Suprapubic skin (tissue), 4 donors: ENCODE results near the gene LANCL2.

Experiments
- CTCF ChIP-seq, 2 donors: fragments of 200-600 bp in 1 of 2; fragments of 450-650 bp in 1 of 2; sonication (generic) in 1 of 2; IDR thresholded peaks; one replicate each; pipeline ENCODE4 v1.5.1; 2016 to 2019; ENCODE audit warnings: antibody characterized with exemption in 2 of 2, mild to moderate bottlenecking in 1 of 2, moderate library complexity in 1 of 2
- EP300 ChIP-seq: sonication (generic); formaldehyde crosslinking; IDR thresholded peaks from one replicate; pipeline ENCODE4 v1.6.1; 2017; ENCODE audit warnings: antibody characterized with exemption
- POLR2A ChIP-seq, 2 donors: fragments of 450-650 bp; IDR thresholded peaks; one replicate each; pipeline ENCODE4 v1.6.1; 2017; ENCODE audit warnings: antibody characterized with exemption in 2 of 2, mild to moderate bottlenecking in 2 of 2, moderate library complexity in 2 of 2
- POLR2AphosphoS5 ChIP-seq, 3 donors: sonication (generic); formaldehyde crosslinking; IDR thresholded peaks; one replicate each; pipeline ENCODE4 v1.6.1; 2017; ENCODE audit warnings: antibody characterized with exemption in 3 of 3

DNA sequence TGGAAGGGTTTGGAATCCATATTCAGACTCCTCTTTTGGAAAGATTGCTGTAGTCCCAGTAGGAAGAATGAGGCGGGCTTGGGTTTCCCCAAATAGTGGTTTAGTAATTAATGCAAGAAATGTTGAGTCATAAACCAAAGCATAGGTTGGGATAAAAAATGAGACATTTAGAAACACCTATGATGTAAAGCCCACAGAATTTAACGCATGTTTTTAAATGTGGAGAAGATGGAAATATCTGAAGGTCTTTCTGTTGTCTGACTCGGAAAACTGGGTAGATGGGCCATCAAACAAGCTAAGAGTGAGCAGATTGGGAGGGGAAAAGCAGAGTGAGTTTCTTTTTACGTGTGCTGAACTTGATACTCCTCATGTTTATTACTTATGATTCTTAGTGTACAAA lies 62.2 kb downstream of the LANCL2 start:
- TF ChIP-seq POLR2A (IDR thresholded peaks at IDR 0.05): no peak
- TF ChIP-seq CTCF (IDR thresholded peaks at IDR 0.05): no peak
- TF ChIP-seq POLR2AphosphoS5 (IDR thresholded peaks at IDR 0.05): no peak
- no peak for TF ChIP-seq EP300
